Endodermal cell (in vitro differentiated cells): ENCODE measurements around the gene CMTM3. TPM values are rescaled to one million over a fixed set of nuclear protein-coding genes. Genes with fewer than 3 reads are reported as not detected.

Source experiments
- DNase-seq: peaks from one replicate; pipeline ENCODE4 v3.0.0-alpha.2; 2017
- H3K27ac ChIP-seq: 2 replicates; pipeline ENCODE4 v1.5.1; 2013; ENCODE audit warnings: mild to moderate bottlenecking, low read depth, low read length, moderate library complexity
- H3K27me3 ChIP-seq: 2 replicates; pipeline ENCODE4 v1.6.1; 2013; ENCODE audit warnings: mild to moderate bottlenecking, low read length, moderate library complexity; ENCODE audit not compliant: insufficient read depth, control insufficient read depth, poor library complexity, severe bottlenecking
- H3K36me3 ChIP-seq: 2 replicates; pipeline ENCODE4 v1.7.0; 2013; ENCODE audit warnings: mild to moderate bottlenecking, low read length, moderate library complexity; ENCODE audit not compliant: control insufficient read depth, insufficient read depth
- H3K4me1 ChIP-seq: one replicate; pipeline ENCODE4 v1.7.0; 2013; ENCODE audit warnings: low read length; ENCODE audit not compliant: control insufficient read depth, insufficient read depth
- H3K4me3 ChIP-seq: 2 replicates; pipeline ENCODE4 v1.5.1; 2013; ENCODE audit warnings: mild to moderate bottlenecking, low read length, moderate library complexity
- H3K9ac ChIP-seq: 2 replicates; pipeline ENCODE4 v1.6.1; 2013; ENCODE audit warnings: mild to moderate bottlenecking, low read length, moderate library complexity; ENCODE audit not compliant: poor library complexity, severe bottlenecking; ENCODE audit errors: extremely low read depth
- H3K9me3 ChIP-seq: 2 replicates; pipeline ENCODE4 v1.6.1; 2013; ENCODE audit warnings: mild to moderate bottlenecking, low read length, moderate library complexity; ENCODE audit not compliant: control insufficient read depth
- H3K27ac Mint-ChIP-seq: 2 replicates; pipeline ENCODE4 v1.8.0; 2020; ENCODE audit warnings: mixed read lengths
- H3K27me3 Mint-ChIP-seq: 2 replicates; pipeline ENCODE4 v1.8.0; 2021; ENCODE audit warnings: mild to moderate bottlenecking, mixed read lengths; ENCODE audit not compliant: insufficient read depth
- H3K36me3 Mint-ChIP-seq: 2 replicates; pipeline ENCODE4 v1.8.0; 2020; ENCODE audit warnings: low read depth, mixed read lengths
- H3K4me1 Mint-ChIP-seq: 2 replicates; pipeline ENCODE4 v1.8.0; 2020; ENCODE audit warnings: mixed read lengths
- H3K4me3 Mint-ChIP-seq: 2 replicates; pipeline ENCODE4 v1.8.0; 2020; ENCODE audit warnings: mild to moderate bottlenecking, moderate library complexity, mixed read lengths
- H3K9me3 Mint-ChIP-seq: 2 replicates; pipeline ENCODE4 v1.8.0; 2020; ENCODE audit warnings: mild to moderate bottlenecking, mixed read lengths
- WGBS, 2 experiments: methylation state at CpG; one replicate each; pipeline versions ENCODE4 v1.1.5 to v1.1.7; 2013; ENCODE audit warnings: missing lambda C conversion rate in 2 of 2, mixed read lengths in 1 of 2; ENCODE audit not compliant: insufficient coverage in 1 of 2, insufficient read length in 1 of 2; 5-methylcytosine and 5-hydroxymethylcytosine counted together
- total RNA-seq, 2 donors: library from RNA; stranded (reverse); fragmentation: NEBNext Ultra II Directional in 1 of 2; extraction: Animal tissue kit (Norgen Biotek cat#: 25700) in 1 of 2; gene quantifications; 2 replicates in 1 of 2; 3 replicates in 1 of 2; pipeline ENCODE4 v1.2.1, GENCODE V29; 2021
- TF ChIP-seq, protein P1 (sequence below): fragments of 200-600 bp; sonication (generic); conservative IDR thresholded peaks from 2 replicates; pipeline ENCODE4 v1.5.0; 2021; ENCODE audit warnings: antibody characterized with exemption, mild to moderate bottlenecking

CMTM3 gene
- total RNA-seq, 2 donors from 2014 or later = 44.2 to 48.5 TPM

DNA sequence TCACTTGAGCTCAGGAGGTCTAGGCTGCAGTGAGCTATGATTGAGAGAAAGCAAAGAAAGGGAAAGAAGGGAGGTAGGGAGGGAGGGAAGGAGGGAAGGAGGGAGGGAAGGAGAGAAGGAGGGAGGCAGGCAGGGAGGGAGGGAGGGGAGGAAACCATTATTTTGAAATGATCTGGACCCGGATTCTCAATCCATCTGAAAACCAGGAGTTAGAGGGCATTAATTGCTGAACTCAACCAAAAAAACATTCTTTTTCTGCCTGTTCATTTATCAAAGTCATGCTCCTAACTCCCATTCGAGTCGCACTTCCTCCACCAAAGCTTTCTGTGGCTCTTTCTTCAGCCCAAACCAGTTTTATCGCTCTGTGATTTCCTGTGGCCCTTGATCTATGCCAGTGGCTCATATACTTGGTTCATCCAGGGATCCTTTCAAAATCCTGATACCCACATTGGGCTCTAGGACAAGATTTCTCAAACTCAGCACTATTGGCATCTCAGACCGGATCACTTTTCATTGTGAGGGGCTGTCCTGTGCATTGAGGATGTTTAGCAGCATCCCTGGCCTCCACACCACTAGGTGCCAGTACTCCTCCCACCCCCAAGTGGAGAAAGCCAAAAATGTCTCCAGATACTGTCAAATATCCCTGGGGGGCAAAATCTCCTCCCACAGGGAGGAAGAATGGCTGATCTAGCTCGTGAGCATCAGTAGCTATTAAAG lies 53.8 kb downstream of the CMTM3 start:
- Mint-ChIP-seq H3K27ac (no peak overlapping the region), H3K36me3 (no peaks in the 10 kb centered on the region), H3K27me3 (no peaks in the 10 kb centered on the region), H3K4me3 (no peak overlapping the region), H3K9me3 (no peaks in the 10 kb centered on the region), H3K4me1 (peaks cover 16% of the 10 kb centered on the region)
- TF ChIP-seq, protein P1, sequence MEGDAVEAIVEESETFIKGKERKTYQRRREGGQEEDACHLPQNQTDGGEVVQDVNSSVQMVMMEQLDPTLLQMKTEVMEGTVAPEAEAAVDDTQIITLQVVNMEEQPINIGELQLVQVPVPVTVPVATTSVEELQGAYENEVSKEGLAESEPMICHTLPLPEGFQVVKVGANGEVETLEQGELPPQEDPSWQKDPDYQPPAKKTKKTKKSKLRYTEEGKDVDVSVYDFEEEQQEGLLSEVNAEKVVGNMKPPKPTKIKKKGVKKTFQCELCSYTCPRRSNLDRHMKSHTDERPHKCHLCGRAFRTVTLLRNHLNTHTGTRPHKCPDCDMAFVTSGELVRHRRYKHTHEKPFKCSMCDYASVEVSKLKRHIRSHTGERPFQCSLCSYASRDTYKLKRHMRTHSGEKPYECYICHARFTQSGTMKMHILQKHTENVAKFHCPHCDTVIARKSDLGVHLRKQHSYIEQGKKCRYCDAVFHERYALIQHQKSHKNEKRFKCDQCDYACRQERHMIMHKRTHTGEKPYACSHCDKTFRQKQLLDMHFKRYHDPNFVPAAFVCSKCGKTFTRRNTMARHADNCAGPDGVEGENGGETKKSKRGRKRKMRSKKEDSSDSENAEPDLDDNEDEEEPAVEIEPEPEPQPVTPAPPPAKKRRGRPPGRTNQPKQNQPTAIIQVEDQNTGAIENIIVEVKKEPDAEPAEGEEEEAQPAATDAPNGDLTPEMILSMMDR = peak; percentile 20
- no peak overlapping the region for H3K27ac ChIP-seq
- H3K4me1 ChIP-seq = peaks cover 7% of the 10 kb centered on the region
- no peak overlapping the region for H3K9ac ChIP-seq
- H3K9me3 ChIP-seq = no peaks in the 10 kb centered on the region
- peaks cover 6% of the 10 kb centered on the region for H3K36me3 ChIP-seq
- whole genome bisulfite sequencing, 2 experiments = 94 to 95% methylated on average over 5 to 6 of the region's 6 CpGs
- no peak overlapping the region for H3K4me3 ChIP-seq
- no peaks in the 10 kb centered on the region for H3K27me3 ChIP-seq
- no peak for DNase-seq

DNA sequence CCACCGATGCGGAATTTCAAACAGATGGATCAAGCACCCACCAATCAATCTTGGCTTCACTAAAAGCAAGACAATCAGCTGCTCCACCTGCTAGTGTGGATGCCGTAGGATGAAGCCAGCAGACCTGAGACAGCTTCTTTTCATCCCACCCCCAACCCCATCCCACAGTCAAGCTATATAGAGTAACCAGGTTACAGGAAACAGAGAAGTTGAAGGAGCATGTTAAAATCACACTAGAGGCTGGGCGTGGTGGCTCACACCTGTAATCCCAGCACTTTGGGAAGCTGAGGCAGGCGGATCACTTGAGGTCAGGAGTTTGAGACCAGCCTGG lies 54.3 kb downstream of the CMTM3 start:
- H3K9me3 Mint-ChIP-seq = no peaks in the 10 kb centered on the region
- no peak for DNase-seq
- no peaks in the 10 kb centered on the region for H3K27me3 Mint-ChIP-seq
- H3K36me3 ChIP-seq = peaks cover 6% of the 10 kb centered on the region
- H3K9me3 ChIP-seq = no peaks in the 10 kb centered on the region
- no peaks in the 10 kb centered on the region for H3K36me3 Mint-ChIP-seq
- H3K4me1 ChIP-seq = peaks cover 7% of the 10 kb centered on the region
- H3K4me3 ChIP-seq = no peak overlapping the region
- whole genome bisulfite sequencing, 2 experiments = 79 to 97% methylated on average over 3 to 5 of the region's 5 CpGs
- H3K9ac ChIP-seq = no peak overlapping the region
- H3K4me3 Mint-ChIP-seq = no peak overlapping the region
- no peak overlapping the region for H3K27ac Mint-ChIP-seq
- TF ChIP-seq, protein P1 = no peak
- peaks cover 16% of the 10 kb centered on the region for H3K4me1 Mint-ChIP-seq
- no peak overlapping the region for H3K27ac ChIP-seq
- H3K27me3 ChIP-seq = no peaks in the 10 kb centered on the region

- peak overlapping the region; percentile 85 for H3K27ac Mint-ChIP-seq
- TF ChIP-seq, protein P1 = peak; percentile 28
- peaks cover 6% of the 10 kb centered on the region for H3K36me3 ChIP-seq
- H3K4me1 ChIP-seq = peaks cover 7% of the 10 kb centered on the region
- DNase-seq = peak; percentile 65
- no peak overlapping the region for H3K4me3 ChIP-seq
- H3K4me3 Mint-ChIP-seq = no peak overlapping the region
- H3K4me1 Mint-ChIP-seq = peaks cover 16% of the 10 kb centered on the region
- 33 to 40% methylated on average over 4 to 9 of the region's 9 CpGs for WGBS, 2 experiments
- H3K36me3 Mint-ChIP-seq = peaks cover 2% of the 10 kb centered on the region
- no peaks in the 10 kb centered on the region for H3K27me3 ChIP-seq
- H3K27me3 Mint-ChIP-seq = no peaks in the 10 kb centered on the region
- H3K9me3 Mint-ChIP-seq = no peaks in the 10 kb centered on the region
- H3K27ac ChIP-seq = peak overlapping the region; percentile 42
- no peak overlapping the region for H3K9ac ChIP-seq
- no peaks in the 10 kb centered on the region for H3K9me3 ChIP-seq
These were observed 56.1 kb downstream of the CMTM3 start for GRCh38 chr16:66660422-66661209.
